WTC11 (cell line): Measurements from ENCODE around the gene GRB7. TPM values are rescaled to one million over a fixed set of nuclear protein-coding genes. Genes with fewer than 3 reads are reported as not detected.

Experiments used
- ATAC-seq: fragments of 200-7000 bp; cut with Tn5 transposase; 2 replicates; pipeline ENCODE4 v1.10.0; 2021; ENCODE audit warnings: mild to moderate bottlenecking, moderate library complexity
- CTCF ChIA-PET: fragments of 300-600 bp; sonication (Branson Sonifier 250); formaldehyde crosslinking; loops from one replicate; lab custom pipeline; 2021; ENCODE audit warnings: antibody characterized with exemption; lab: Charles Lee
- POLR2A ChIA-PET: fragments of 350-600 bp; sonication (Branson Sonifier 250); formaldehyde crosslinking; loops from one replicate; lab custom pipeline; 2021; ENCODE audit warnings: antibody characterized with exemption; lab: Charles Lee
- DNase-seq: peaks from one replicate; pipeline ENCODE4 v3.0.0; 2021; ENCODE audit warnings: low spot score
- H3K27ac Mint-ChIP-seq: 2 replicates; pipeline ENCODE4 v1.8.0; 2021; ENCODE audit warnings: mixed read lengths
- H3K27me3 Mint-ChIP-seq: 2 replicates; pipeline ENCODE4 v1.8.0; 2021; ENCODE audit warnings: low read depth, mild to moderate bottlenecking, moderate library complexity, mixed read lengths
- H3K36me3 Mint-ChIP-seq: 2 replicates; pipeline ENCODE4 v1.8.0; 2021; ENCODE audit warnings: mixed read lengths
- H3K4me1 Mint-ChIP-seq: 2 replicates; pipeline ENCODE4 v1.8.0; 2022; ENCODE audit warnings: mixed read lengths
- H3K4me3 Mint-ChIP-seq: 2 replicates; pipeline ENCODE4 v1.8.0; 2021; ENCODE audit warnings: mild to moderate bottlenecking, moderate library complexity, mixed read lengths
- H3K9me3 Mint-ChIP-seq: 2 replicates; pipeline ENCODE4 v1.8.0; 2021; ENCODE audit warnings: mixed read lengths
- CREB1 ChIP-seq: sonication (generic); formaldehyde crosslinking; IDR thresholded peaks from 2 replicates; pipeline ENCODE4 v1.8.0; 2023; ENCODE audit warnings: mild to moderate bottlenecking, missing genetic modification reagents
- NR3C1 ChIP-seq: sonication (generic); formaldehyde crosslinking; conservative IDR thresholded peaks from 2 replicates; pipeline ENCODE4 v1.8.1; 2023; ENCODE audit warnings: low read depth, mild to moderate bottlenecking, missing genetic modification reagents
- RELA ChIP-seq: sonication (generic); formaldehyde crosslinking; IDR thresholded peaks from 2 replicates; pipeline ENCODE4 v1.8.1; 2022; ENCODE audit warnings: missing genetic modification reagents, mild to moderate bottlenecking, borderline replicate concordance
- RORB ChIP-seq: fragments of 250-450 bp; sonication (Bioruptor Pico); IDR thresholded peaks from 2 replicates; pipeline ENCODE4 v1.9.0; 2021; ENCODE audit warnings: mild to moderate bottlenecking
- SMAD4 ChIP-seq: sonication (generic); formaldehyde crosslinking; IDR thresholded peaks from 2 replicates; pipeline ENCODE4 v1.8.0; 2022; ENCODE audit warnings: mild to moderate bottlenecking, missing genetic modification reagents
- SOX15 ChIP-seq: fragments of 250-450 bp; sonication (Bioruptor Pico); IDR thresholded peaks from 2 replicates; pipeline ENCODE4 v1.9.0; 2021; ENCODE audit warnings: mild to moderate bottlenecking
- ZNF121 ChIP-seq: sonication (generic); formaldehyde crosslinking; IDR thresholded peaks from 2 replicates; pipeline ENCODE4 v1.8.0; 2023; ENCODE audit warnings: missing genetic modification reagents
- ZNF396 ChIP-seq: fragments of 250-450 bp; sonication (Bioruptor Pico); IDR thresholded peaks from 2 replicates; pipeline ENCODE4 v1.8.0; 2021; ENCODE audit warnings: mild to moderate bottlenecking, moderate library complexity, borderline replicate concordance
- ZNF423 ChIP-seq: fragments of 250-450 bp; sonication (Bioruptor Pico); IDR thresholded peaks from 2 replicates; pipeline ENCODE4 v2.1.2; 2022; ENCODE audit warnings: mild to moderate bottlenecking, moderate library complexity
- ZNF671 ChIP-seq: fragments of 250-450 bp; sonication (Bioruptor Pico); IDR thresholded peaks from 2 replicates; pipeline ENCODE4 v1.8.0; 2021; ENCODE audit warnings: mild to moderate bottlenecking
- total RNA-seq: library from RNA; stranded (reverse); gene quantifications from 3 replicates; pipeline ENCODE4 v1.2.3, GENCODE V29; 2021
- TF ChIP-seq, protein P1 (sequence below): sonication (generic); formaldehyde crosslinking; IDR thresholded peaks from 2 replicates; pipeline ENCODE4 v1.8.1; 2022; ENCODE audit warnings: mild to moderate bottlenecking, missing genetic modification reagents, moderate library complexity, borderline replicate concordance
- TF ChIP-seq, protein P2 (sequence below): sonication (generic); formaldehyde crosslinking; IDR thresholded peaks from 2 replicates; pipeline ENCODE4 v1.8.0; 2022; ENCODE audit warnings: mild to moderate bottlenecking, missing genetic modification reagents
- TF ChIP-seq, protein P3 (sequence below): fragments of 250-450 bp; sonication (Bioruptor Pico); IDR thresholded peaks from 2 replicates; pipeline ENCODE4 v1.9.0; 2021; ENCODE audit warnings: mild to moderate bottlenecking
- TF ChIP-seq, protein P4 (sequence below): sonication (generic); formaldehyde crosslinking; IDR thresholded peaks from 2 replicates; pipeline ENCODE4 v1.8.0; 2022; ENCODE audit warnings: mild to moderate bottlenecking, missing genetic modification reagents
- TF ChIP-seq, protein P5 (sequence below): fragments of 250-450 bp; sonication (Bioruptor Pico); IDR thresholded peaks from 2 replicates; pipeline ENCODE4 v1.9.0; 2021; ENCODE audit warnings: moderate library complexity, mild to moderate bottlenecking, inconsistent platforms, borderline replicate concordance
- TF ChIP-seq, protein P6 (sequence below): sonication (generic); formaldehyde crosslinking; IDR thresholded peaks from 2 replicates; pipeline ENCODE4 v1.8.1; 2023; ENCODE audit warnings: mild to moderate bottlenecking, missing genetic modification reagents
- TF ChIP-seq, protein P7 (sequence below): fragments of 250-450 bp; sonication (Bioruptor Pico); conservative IDR thresholded peaks from 2 replicates; pipeline ENCODE4 v1.9.0; 2021; ENCODE audit warnings: mild to moderate bottlenecking
- TF ChIP-seq, protein P8 (sequence below): sonication (generic); formaldehyde crosslinking; IDR thresholded peaks from 2 replicates; pipeline ENCODE4 v1.8.0; 2022; ENCODE audit warnings: mild to moderate bottlenecking, missing genetic modification reagents

Gene GRB7
- total RNA-seq, 1 experiment from 2014 or later: 48.5 TPM

DNA sequence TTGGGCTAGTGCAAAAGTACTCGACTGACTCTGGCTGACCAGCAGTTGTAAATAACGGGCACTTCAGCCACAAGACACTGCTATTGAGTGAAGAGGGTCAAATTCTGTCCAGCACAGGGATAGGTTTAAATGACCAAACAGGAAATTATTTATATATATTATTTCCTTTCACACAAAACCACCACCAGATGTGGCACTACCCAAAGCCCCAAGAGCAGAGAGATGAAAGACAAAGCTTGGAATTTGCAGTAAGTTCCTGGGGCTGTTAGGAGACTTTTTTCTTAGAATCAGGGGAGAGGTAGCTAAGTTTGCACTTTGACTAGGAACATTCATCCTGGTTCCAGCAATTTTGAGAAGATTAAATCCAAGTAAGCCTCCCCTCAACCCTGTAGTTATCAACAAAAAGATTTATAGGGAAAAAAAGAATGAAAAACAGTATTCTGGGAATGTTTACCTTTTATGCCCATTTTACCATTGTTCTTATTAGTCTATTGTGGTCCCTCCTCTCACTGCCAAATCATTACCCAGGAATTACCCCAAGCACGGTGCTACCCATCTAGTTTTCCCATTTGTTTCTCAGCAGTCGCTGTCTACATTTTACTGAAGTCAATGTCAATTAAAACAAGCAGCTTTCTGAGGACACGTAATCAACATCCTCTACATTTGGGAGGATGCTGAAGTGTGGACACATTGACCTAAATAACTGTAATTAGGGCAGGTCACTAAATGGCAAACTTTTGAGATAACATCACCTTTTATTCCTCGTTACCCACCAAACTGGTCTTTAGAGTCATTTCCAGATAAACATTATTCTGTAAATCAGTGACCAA is 43.5 kb downstream of the GRB7 start:
- Mint-ChIP-seq H3K4me3 (no peak overlapping the region), H3K4me1 (peaks cover 4% of the 10 kb centered on the region), H3K27ac (no peak overlapping the region), H3K36me3 (no peaks in the 10 kb centered on the region), H3K27me3 (no peaks in the 10 kb centered on the region; the same call in 1 of the 2 replicates), H3K9me3 (no peaks in the 10 kb centered on the region)
- TF ChIP-seq, protein P1, sequence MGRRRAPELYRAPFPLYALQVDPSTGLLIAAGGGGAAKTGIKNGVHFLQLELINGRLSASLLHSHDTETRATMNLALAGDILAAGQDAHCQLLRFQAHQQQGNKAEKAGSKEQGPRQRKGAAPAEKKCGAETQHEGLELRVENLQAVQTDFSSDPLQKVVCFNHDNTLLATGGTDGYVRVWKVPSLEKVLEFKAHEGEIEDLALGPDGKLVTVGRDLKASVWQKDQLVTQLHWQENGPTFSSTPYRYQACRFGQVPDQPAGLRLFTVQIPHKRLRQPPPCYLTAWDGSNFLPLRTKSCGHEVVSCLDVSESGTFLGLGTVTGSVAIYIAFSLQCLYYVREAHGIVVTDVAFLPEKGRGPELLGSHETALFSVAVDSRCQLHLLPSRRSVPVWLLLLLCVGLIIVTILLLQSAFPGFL (CRISPR knock-in tag): no peak
- no peak for TF ChIP-seq RELA
- TF ChIP-seq, protein P2, sequence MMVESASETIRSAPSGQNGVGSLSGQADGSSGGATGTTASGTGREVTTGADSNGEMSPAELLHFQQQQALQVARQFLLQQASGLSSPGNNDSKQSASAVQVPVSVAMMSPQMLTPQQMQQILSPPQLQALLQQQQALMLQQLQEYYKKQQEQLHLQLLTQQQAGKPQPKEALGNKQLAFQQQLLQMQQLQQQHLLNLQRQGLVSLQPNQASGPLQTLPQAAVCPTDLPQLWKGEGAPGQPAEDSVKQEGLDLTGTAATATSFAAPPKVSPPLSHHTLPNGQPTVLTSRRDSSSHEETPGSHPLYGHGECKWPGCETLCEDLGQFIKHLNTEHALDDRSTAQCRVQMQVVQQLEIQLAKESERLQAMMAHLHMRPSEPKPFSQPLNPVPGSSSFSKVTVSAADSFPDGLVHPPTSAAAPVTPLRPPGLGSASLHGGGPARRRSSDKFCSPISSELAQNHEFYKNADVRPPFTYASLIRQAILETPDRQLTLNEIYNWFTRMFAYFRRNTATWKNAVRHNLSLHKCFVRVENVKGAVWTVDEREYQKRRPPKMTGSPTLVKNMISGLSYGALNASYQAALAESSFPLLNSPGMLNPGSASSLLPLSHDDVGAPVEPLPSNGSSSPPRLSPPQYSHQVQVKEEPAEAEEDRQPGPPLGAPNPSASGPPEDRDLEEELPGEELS (CRISPR knock-in tag): no peak
- no peak for TF ChIP-seq NR3C1 (CRISPR knock-in tag)
- TF ChIP-seq, protein P3, sequence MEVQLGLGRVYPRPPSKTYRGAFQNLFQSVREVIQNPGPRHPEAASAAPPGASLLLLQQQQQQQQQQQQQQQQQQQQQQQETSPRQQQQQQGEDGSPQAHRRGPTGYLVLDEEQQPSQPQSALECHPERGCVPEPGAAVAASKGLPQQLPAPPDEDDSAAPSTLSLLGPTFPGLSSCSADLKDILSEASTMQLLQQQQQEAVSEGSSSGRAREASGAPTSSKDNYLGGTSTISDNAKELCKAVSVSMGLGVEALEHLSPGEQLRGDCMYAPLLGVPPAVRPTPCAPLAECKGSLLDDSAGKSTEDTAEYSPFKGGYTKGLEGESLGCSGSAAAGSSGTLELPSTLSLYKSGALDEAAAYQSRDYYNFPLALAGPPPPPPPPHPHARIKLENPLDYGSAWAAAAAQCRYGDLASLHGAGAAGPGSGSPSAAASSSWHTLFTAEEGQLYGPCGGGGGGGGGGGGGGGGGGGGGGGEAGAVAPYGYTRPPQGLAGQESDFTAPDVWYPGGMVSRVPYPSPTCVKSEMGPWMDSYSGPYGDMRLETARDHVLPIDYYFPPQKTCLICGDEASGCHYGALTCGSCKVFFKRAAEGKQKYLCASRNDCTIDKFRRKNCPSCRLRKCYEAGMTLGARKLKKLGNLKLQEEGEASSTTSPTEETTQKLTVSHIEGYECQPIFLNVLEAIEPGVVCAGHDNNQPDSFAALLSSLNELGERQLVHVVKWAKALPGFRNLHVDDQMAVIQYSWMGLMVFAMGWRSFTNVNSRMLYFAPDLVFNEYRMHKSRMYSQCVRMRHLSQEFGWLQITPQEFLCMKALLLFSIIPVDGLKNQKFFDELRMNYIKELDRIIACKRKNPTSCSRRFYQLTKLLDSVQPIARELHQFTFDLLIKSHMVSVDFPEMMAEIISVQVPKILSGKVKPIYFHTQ: no peak
- TF ChIP-seq, protein P4, sequence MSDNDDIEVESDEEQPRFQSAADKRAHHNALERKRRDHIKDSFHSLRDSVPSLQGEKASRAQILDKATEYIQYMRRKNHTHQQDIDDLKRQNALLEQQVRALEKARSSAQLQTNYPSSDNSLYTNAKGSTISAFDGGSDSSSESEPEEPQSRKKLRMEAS (CRISPR knock-in tag): no peak
- no peak for TF ChIP-seq ZNF423 (CRISPR knock-in tag)
- no peak for TF ChIP-seq SOX15
- TF ChIP-seq CREB1 (CRISPR knock-in tag): no peak
- POLR2A ChIA-PET: interaction anchor here (0.6 kb wide), 1 partner anchor 9 kb away, joined by 3 read pairs; no protein-coding TSS in a partner anchor
- ATAC-seq (no peak), DNase-seq (no peak)
- CTCF ChIA-PET: interaction anchor here (0.6 to 1.4 kb wide), 4 partner anchors 26 to 163 kb away, joined by 3 to 5 read pairs (median 4); no protein-coding TSS in a partner anchor

DNA sequence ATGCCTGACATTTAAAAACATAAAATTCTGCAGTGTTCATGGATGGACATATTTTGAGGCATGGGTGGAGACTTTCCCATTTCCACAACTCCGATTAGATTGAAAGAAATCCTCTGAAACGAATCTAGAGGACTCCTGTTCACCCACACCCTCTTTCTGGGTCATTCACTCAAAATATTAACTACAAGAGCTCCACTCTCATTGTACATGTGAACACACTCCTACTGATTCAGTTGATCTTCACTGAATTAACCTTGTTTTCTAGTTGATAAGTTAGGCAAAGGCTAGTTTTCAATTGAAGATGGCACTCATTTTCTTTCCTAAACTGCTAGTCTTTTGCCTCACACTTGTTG is 44.1 kb downstream of the GRB7 start:
- TF ChIP-seq, protein P5, sequence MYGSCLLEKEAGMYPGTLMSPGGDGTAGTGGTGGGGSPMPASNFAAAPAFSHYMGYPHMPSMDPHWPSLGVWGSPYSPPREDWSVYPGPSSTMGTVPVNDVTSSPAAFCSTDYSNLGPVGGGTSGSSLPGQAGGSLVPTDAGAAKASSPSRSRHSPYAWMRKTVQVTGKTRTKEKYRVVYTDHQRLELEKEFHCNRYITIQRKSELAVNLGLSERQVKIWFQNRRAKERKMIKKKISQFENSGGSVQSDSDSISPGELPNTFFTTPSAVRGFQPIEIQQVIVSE (CRISPR knock-in tag): no peak
- TF ChIP-seq SOX15 (no peak), ZNF396 (CRISPR knock-in tag) (no peak), ZNF671 (CRISPR knock-in tag) (no peak), RORB (no peak), ZNF121 (CRISPR knock-in tag) (no peak), SMAD4 (no peak)
- TF ChIP-seq, protein P6, sequence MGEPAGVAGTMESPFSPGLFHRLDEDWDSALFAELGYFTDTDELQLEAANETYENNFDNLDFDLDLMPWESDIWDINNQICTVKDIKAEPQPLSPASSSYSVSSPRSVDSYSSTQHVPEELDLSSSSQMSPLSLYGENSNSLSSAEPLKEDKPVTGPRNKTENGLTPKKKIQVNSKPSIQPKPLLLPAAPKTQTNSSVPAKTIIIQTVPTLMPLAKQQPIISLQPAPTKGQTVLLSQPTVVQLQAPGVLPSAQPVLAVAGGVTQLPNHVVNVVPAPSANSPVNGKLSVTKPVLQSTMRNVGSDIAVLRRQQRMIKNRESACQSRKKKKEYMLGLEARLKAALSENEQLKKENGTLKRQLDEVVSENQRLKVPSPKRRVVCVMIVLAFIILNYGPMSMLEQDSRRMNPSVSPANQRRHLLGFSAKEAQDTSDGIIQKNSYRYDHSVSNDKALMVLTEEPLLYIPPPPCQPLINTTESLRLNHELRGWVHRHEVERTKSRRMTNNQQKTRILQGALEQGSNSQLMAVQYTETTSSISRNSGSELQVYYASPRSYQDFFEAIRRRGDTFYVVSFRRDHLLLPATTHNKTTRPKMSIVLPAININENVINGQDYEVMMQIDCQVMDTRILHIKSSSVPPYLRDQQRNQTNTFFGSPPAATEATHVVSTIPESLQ (CRISPR knock-in tag): no peak
- TF ChIP-seq, protein P3: no peak
- TF ChIP-seq, protein P7, sequence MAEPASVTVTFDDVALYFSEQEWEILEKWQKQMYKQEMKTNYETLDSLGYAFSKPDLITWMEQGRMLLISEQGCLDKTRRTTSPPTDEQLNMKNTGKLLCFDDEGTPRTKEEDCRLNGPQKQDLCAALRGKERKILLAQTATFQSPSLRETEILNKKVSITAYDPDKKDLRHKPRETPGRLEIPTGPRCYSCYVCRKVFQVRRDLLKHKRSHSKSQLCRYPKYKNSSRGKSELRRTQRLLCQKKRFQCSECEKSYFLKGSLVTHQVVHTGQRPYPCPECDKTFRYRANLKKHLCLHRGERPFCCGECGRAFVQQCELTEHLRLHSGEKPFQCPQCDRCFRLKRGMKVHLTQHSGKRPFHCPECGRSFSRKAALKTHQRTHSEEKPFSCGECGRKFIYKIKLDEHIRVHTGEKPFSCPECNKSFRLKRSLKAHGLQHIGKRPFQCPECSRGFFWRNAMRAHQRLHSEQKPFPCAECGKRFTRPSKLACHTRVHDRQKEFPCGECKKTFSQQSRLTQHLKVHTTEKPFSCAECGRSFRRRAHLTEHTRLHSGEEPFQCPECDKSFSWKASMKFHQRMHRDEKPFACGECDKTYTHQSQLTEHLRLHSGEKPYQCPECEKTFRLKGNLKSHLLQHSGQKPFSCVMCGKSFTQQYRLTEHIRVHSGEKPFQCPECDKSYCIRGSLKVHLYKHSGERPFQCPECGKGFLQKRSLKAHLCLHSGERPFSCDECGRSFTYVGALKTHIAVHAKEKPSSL (CRISPR knock-in tag): no peak
- TF ChIP-seq, protein P8, sequence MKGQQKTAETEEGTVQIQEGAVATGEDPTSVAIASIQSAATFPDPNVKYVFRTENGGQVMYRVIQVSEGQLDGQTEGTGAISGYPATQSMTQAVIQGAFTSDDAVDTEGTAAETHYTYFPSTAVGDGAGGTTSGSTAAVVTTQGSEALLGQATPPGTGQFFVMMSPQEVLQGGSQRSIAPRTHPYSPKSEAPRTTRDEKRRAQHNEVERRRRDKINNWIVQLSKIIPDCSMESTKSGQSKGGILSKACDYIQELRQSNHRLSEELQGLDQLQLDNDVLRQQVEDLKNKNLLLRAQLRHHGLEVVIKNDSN (CRISPR knock-in tag): no peak
- TF ChIP-seq, all 79 proteins: peak for 0
- ATAC-seq: no peak
- peaks cover 4% of the 10 kb centered on the region for H3K4me1 Mint-ChIP-seq
- ChIA-PET POLR2A (no interaction called here), CTCF (no interaction called here)
- no peaks in the 10 kb centered on the region for H3K36me3 Mint-ChIP-seq
- no peak overlapping the region for H3K4me3 Mint-ChIP-seq
- no peak for DNase-seq
- no peak overlapping the region for H3K27ac Mint-ChIP-seq
- no peaks in the 10 kb centered on the region; the same call in 1 of the 2 replicates for H3K27me3 Mint-ChIP-seq
- H3K9me3 Mint-ChIP-seq: no peaks in the 10 kb centered on the region
